ENCODE data around the gene ARL15.
A peak's percentile ranks its signal among the peaks of the same experiment; 100 is the strongest.

DNA sequence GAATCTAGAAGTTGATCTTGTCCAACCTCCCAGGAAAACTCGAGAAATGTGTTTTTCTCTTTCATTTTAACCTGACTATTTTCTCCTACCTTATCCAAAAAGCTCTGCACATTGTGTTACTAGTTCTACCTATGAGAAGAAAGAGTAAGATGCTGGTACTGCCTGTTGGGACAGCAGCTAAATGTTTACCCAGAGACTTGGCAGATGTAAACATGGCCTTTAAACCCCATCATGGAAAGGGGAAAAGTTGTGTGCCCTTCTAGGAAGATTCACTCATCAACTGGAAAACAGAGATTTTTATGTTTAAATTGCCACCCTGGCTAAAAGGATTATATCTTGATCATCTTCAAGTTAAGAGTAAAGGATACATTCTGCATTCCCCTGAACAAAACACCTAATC lies 3.5 kb downstream of the ARL15 start:
- TF ChIP-seq POLR2AphosphoS5 (IDR thresholded peaks at IDR 0.05; ENCODE audit: control insufficient read depth, insufficient read depth, low read depth, low read length), result no peak
- TF ChIP-seq, protein P1, sequence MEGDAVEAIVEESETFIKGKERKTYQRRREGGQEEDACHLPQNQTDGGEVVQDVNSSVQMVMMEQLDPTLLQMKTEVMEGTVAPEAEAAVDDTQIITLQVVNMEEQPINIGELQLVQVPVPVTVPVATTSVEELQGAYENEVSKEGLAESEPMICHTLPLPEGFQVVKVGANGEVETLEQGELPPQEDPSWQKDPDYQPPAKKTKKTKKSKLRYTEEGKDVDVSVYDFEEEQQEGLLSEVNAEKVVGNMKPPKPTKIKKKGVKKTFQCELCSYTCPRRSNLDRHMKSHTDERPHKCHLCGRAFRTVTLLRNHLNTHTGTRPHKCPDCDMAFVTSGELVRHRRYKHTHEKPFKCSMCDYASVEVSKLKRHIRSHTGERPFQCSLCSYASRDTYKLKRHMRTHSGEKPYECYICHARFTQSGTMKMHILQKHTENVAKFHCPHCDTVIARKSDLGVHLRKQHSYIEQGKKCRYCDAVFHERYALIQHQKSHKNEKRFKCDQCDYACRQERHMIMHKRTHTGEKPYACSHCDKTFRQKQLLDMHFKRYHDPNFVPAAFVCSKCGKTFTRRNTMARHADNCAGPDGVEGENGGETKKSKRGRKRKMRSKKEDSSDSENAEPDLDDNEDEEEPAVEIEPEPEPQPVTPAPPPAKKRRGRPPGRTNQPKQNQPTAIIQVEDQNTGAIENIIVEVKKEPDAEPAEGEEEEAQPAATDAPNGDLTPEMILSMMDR (IDR thresholded peaks at IDR 0.05 in 2 of 3, conservative IDR thresholded peaks at IDR 0.05 in 1 of 3; ENCODE audit: insufficient read depth in 2 of 3, low read depth in 1 of 3, low read length in 3 of 3), result no peak
- TF ChIP-seq CEBPB (tag; IDR thresholded peaks at IDR 0.05), result no peak
- TF ChIP-seq CBX5 (IDR thresholded peaks at IDR 0.05; ENCODE audit: borderline replicate concordance, low read depth), result no peak
- TF ChIP-seq, protein P2, sequence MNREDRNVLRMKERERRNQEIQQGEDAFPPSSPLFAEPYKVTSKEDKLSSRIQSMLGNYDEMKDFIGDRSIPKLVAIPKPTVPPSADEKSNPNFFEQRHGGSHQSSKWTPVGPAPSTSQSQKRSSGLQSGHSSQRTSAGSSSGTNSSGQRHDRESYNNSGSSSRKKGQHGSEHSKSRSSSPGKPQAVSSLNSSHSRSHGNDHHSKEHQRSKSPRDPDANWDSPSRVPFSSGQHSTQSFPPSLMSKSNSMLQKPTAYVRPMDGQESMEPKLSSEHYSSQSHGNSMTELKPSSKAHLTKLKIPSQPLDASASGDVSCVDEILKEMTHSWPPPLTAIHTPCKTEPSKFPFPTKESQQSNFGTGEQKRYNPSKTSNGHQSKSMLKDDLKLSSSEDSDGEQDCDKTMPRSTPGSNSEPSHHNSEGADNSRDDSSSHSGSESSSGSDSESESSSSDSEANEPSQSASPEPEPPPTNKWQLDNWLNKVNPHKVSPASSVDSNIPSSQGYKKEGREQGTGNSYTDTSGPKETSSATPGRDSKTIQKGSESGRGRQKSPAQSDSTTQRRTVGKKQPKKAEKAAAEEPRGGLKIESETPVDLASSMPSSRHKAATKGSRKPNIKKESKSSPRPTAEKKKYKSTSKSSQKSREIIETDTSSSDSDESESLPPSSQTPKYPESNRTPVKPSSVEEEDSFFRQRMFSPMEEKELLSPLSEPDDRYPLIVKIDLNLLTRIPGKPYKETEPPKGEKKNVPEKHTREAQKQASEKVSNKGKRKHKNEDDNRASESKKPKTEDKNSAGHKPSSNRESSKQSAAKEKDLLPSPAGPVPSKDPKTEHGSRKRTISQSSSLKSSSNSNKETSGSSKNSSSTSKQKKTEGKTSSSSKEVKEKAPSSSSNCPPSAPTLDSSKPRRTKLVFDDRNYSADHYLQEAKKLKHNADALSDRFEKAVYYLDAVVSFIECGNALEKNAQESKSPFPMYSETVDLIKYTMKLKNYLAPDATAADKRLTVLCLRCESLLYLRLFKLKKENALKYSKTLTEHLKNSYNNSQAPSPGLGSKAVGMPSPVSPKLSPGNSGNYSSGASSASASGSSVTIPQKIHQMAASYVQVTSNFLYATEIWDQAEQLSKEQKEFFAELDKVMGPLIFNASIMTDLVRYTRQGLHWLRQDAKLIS (CRISPR knock-in tag; IDR thresholded peaks at IDR 0.05), result no peak
- TF ChIP-seq, protein P3, sequence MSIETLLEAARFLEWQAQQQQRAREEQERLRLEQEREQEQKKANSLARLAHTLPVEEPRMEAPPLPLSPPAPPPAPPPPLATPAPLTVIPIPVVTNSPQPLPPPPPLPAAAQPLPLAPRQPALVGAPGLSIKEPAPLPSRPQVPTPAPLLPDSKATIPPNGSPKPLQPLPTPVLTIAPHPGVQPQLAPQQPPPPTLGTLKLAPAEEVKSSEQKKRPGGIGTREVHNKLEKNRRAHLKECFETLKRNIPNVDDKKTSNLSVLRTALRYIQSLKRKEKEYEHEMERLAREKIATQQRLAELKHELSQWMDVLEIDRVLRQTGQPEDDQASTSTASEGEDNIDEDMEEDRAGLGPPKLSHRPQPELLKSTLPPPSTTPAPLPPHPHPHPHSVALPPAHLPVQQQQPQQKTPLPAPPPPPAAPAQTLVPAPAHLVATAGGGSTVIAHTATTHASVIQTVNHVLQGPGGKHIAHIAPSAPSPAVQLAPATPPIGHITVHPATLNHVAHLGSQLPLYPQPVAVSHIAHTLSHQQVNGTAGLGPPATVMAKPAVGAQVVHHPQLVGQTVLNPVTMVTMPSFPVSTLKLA (conservative IDR thresholded peaks at IDR 0.05), result no peak
- peak; percentile 51 to 62; a peak in 1 of 4 replicates for TF ChIP-seq FOXK2 (conservative IDR thresholded peaks at IDR 0.05 in 1 of 2, IDR thresholded peaks at IDR 0.05 in 1 of 2; ENCODE audit: low read depth in 2 of 2)
- TF ChIP-seq, protein P4, sequence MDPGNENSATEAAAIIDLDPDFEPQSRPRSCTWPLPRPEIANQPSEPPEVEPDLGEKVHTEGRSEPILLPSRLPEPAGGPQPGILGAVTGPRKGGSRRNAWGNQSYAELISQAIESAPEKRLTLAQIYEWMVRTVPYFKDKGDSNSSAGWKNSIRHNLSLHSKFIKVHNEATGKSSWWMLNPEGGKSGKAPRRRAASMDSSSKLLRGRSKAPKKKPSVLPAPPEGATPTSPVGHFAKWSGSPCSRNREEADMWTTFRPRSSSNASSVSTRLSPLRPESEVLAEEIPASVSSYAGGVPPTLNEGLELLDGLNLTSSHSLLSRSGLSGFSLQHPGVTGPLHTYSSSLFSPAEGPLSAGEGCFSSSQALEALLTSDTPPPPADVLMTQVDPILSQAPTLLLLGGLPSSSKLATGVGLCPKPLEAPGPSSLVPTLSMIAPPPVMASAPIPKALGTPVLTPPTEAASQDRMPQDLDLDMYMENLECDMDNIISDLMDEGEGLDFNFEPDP (CRISPR knock-in tag; IDR thresholded peaks at IDR 0.05), result no peak
- TF ChIP-seq SAP30 (IDR thresholded peaks at IDR 0.05; ENCODE audit: borderline replicate concordance, insufficient read depth, low read depth, low read length, poor library complexity, severe bottlenecking), result no peak
- no peak for TF ChIP-seq ZNF696 (CRISPR knock-in tag; conservative IDR thresholded peaks at IDR 0.05)

All from K562 (cell line).